Gastrocnemius medialis (tissue), 4 donors: ENCODE results near the gene ATP11A. TPM values are rescaled to one million over a fixed set of nuclear protein-coding genes. Genes with fewer than 3 reads are reported as not detected.
A peak's percentile ranks its signal among the peaks of the same experiment; 100 is the strongest.

Source experiments
- ATAC-seq, 2 donors: fragments of 150-250 bp; one replicate each; pipeline ENCODE4 v1.9.1; 2016
- DNase-seq, 2 donors: peaks; one replicate each; pipeline ENCODE4 v3.0.0-alpha.2; 2019
- H3K27ac ChIP-seq, 4 donors: fragments of 200-600 bp; sonication (generic); 1 replicate in 1 of 4; 2 replicates in 3 of 4; pipeline ENCODE4 v1.5.1; 2016 to 2018; ENCODE audit warnings: mild to moderate bottlenecking in 2 of 4, moderate library complexity in 1 of 4
- H3K27me3 ChIP-seq, 3 donors: fragments of 200-600 bp; sonication (generic) in 2 of 3; 1 replicate in 1 of 3; 2 replicates in 2 of 3; pipeline versions ENCODE4 v1.5.1 to v1.6.0; 2016 to 2019; ENCODE audit warnings: mild to moderate bottlenecking in 1 of 3, moderate library complexity in 1 of 3
- H3K36me3 ChIP-seq, 2 donors: fragments of 200-600 bp; sonication (generic) in 1 of 2; one replicate each; pipeline ENCODE4 v1.5.1; 2017 to 2018
- H3K4me1 ChIP-seq, 2 donors: fragments of 200-600 bp; sonication (generic) in 1 of 2; one replicate each; pipeline ENCODE4 v1.5.1; 2016 to 2017; ENCODE audit warnings: mild to moderate bottlenecking in 2 of 2
- H3K4me3 ChIP-seq, 4 donors: fragments of 200-600 bp; sonication (generic) in 3 of 4; 1 replicate in 1 of 4; 2 replicates in 3 of 4; pipeline ENCODE4 v1.5.1; 2016 to 2019; ENCODE audit warnings: mild to moderate bottlenecking in 2 of 4
- H3K9me3 ChIP-seq, 3 donors: fragments of 200-600 bp; sonication (generic) in 2 of 3; 1 replicate in 1 of 3; 2 replicates in 2 of 3; pipeline ENCODE4 v1.5.1; 2016 to 2019
- POLR2A ChIP-seq, 2 donors: fragments of 450-650 bp; IDR thresholded peaks; one replicate each; pipeline ENCODE4 v1.6.1; 2017; ENCODE audit warnings: antibody characterized with exemption in 2 of 2, mild to moderate bottlenecking in 2 of 2, moderate library complexity in 2 of 2
- in situ Hi-C, 4 donors: fragments of 200-750 bp; cut with MboI; loops; one replicate each; pipeline versions ENCODE4 v1.15.0 to v1.8.0; 2017; ENCODE audit warnings: low sequenced_read_pairs in 4 of 4
- intact Hi-C: fragments of 100-400 bp; cut with DNase I; formaldehyde crosslinking; loops from one replicate; pipeline ENCODE4 v1.15.1; 2023; ENCODE audit warnings: low total_unique reads
- total RNA-seq, 4 donors: library from RNA; depleted of rRNA; stranded (reverse); fragments of >200 nt; gene quantifications; one replicate each; pipeline versions ENCODE4 v1.1.0 to v1.2.3, GENCODE V29; 2016
- TF ChIP-seq, protein P1 (sequence below), 5 experiments: fragments of 450-650 bp in 3 of 5; fragments of 200-600 bp in 2 of 5; sonication (generic) in 2 of 5; IDR thresholded peaks in 4 of 5; conservative IDR thresholded peaks in 1 of 5; 1 replicate in 4 of 5; 2 replicates in 1 of 5; pipeline ENCODE4 v1.5.1; 2016 to 2019; ENCODE audit warnings: antibody characterized with exemption in 5 of 5, mild to moderate bottlenecking in 3 of 5, moderate library complexity in 3 of 5

The ATP11A gene
- total RNA-seq, 4 donors from 2014 or later, result 10.0 to 14.2 (median 12.6) TPM

DNA sequence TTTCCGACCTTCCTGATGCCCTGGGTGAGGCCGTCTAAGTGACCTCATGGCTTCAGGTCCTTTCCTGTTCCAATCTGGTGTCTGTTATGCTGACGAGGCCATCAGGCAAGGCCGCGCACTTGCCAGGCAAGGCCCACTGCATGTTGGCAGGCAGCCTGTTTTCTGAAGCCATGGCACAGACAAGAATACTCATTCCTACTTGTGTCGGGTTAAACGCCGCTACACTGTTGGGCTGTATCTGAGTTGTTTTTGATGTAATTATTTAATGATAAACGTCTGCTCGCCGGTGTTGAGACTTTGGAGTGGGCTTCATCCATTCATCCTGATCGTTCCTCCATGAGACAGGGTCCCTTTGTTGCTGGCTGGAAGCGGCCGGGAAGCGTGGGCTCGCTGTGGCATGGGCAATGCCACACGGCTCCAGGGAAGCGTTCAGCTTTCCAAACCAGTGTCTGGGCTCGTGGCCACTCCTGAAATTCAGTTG, 92.1 kb downstream of the ATP11A start:
- Histone ChIP-seq H3K27ac (peak overlapping the region; percentile 10 to 58 (median 38)), H3K9me3 (no peaks in the 10 kb centered on the region), H3K36me3 (peaks cover 0 to 7% of the 10 kb centered on the region in 2 donors), H3K4me1 (peaks cover 8 to 12% of the 10 kb centered on the region in 2 donors), H3K4me3 (no peak overlapping the region), H3K27me3 (no peaks in the 10 kb centered on the region)
- intact Hi-C loops, result no loop called here
- in situ Hi-C loops, result no loop called here
- DNase-seq (no peak), ATAC-seq (peak in 1 of 2 donors; percentile 62)
- TF ChIP-seq POLR2A (IDR thresholded peaks at IDR 0.05), result no peak
- TF ChIP-seq, protein P1, sequence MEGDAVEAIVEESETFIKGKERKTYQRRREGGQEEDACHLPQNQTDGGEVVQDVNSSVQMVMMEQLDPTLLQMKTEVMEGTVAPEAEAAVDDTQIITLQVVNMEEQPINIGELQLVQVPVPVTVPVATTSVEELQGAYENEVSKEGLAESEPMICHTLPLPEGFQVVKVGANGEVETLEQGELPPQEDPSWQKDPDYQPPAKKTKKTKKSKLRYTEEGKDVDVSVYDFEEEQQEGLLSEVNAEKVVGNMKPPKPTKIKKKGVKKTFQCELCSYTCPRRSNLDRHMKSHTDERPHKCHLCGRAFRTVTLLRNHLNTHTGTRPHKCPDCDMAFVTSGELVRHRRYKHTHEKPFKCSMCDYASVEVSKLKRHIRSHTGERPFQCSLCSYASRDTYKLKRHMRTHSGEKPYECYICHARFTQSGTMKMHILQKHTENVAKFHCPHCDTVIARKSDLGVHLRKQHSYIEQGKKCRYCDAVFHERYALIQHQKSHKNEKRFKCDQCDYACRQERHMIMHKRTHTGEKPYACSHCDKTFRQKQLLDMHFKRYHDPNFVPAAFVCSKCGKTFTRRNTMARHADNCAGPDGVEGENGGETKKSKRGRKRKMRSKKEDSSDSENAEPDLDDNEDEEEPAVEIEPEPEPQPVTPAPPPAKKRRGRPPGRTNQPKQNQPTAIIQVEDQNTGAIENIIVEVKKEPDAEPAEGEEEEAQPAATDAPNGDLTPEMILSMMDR (IDR thresholded peaks at IDR 0.05 in 4 of 5, conservative IDR thresholded peaks at IDR 0.05 in 1 of 5), result no peak

GRCh38 chr13:112782429-112783010, 92.7 kb downstream of the ATP11A start:
- no peak for DNase-seq
- TF ChIP-seq POLR2A (IDR thresholded peaks at IDR 0.05), result no peak
- TF ChIP-seq, protein P1 (IDR thresholded peaks at IDR 0.05 in 4 of 5, conservative IDR thresholded peaks at IDR 0.05 in 1 of 5), result no peak
- Histone ChIP-seq H3K9me3 (no peaks in the 10 kb centered on the region), H3K4me3 (no peak overlapping the region), H3K4me1 (peaks cover 8 to 12% of the 10 kb centered on the region in 2 donors), H3K27me3 (no peaks in the 10 kb centered on the region), H3K27ac (peak overlapping the region; percentile 21 to 58 (median 53)), H3K36me3 (peaks cover 0 to 7% of the 10 kb centered on the region in 2 donors)
- intact Hi-C loops (no loop called here), in situ Hi-C loops (no loop called here)
- ATAC-seq, result peak in 1 of 2 donors; percentile 28

- Histone ChIP-seq H3K4me3 (no peak overlapping the region), H3K4me1 (peaks cover 8 to 12% of the 10 kb centered on the region in 2 donors), H3K27me3 (no peaks in the 10 kb centered on the region), H3K27ac (peak overlapping the region; percentile 42 to 58 (median 53)), H3K36me3 (peaks cover 0 to 7% of the 10 kb centered on the region in 2 donors), H3K9me3 (no peaks in the 10 kb centered on the region)
- TF ChIP-seq, protein P1 (IDR thresholded peaks at IDR 0.05 in 4 of 5, conservative IDR thresholded peaks at IDR 0.05 in 1 of 5), result no peak
- no peak for TF ChIP-seq POLR2A (IDR thresholded peaks at IDR 0.05)
- in situ Hi-C loops, result no loop called here
- intact Hi-C loops, result no loop called here
- ATAC-seq (peak; percentile 30 to 58), DNase-seq (no peak)
Measured at GRCh38 chr13:112783135-112783977, 93.5 kb downstream of the ATP11A start.

DNA sequence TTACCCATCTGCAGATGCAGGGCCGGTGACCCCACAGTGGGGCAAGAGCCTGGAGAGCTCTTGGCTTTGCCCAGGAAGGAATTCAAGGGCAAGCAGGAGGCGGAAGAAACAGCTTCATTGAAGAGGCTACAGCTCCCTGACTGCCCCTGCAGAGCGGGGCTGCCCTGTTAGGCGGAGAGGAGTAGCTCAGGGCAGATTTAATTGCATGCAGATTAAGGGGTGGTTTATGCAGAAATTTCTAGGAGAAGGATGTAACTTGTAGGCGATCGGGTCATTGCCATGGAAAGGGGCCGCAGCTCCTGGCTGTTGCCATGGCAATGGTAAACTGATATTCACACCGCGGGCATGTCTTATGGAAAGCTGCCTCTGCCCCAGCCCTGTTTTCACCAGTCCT, 94.1 kb downstream of the ATP11A start:
- ATAC-seq (no peak), DNase-seq (no peak)
- in situ Hi-C loops (no loop called here), intact Hi-C loops (no loop called here)
- no peaks in the 10 kb centered on the region for H3K9me3 ChIP-seq
- H3K36me3 ChIP-seq, result peaks cover 0 to 7% of the 10 kb centered on the region in 2 donors
- H3K4me1 ChIP-seq, result peaks cover 8 to 12% of the 10 kb centered on the region in 2 donors
- H3K4me3 ChIP-seq, result no peak overlapping the region
- H3K27ac ChIP-seq, result peak overlapping the region in 2 of 4 donors; percentile 55 to 58
- no peaks in the 10 kb centered on the region for H3K27me3 ChIP-seq
- TF ChIP-seq POLR2A (IDR thresholded peaks at IDR 0.05), result no peak
- TF ChIP-seq, protein P1 (IDR thresholded peaks at IDR 0.05 in 4 of 5, conservative IDR thresholded peaks at IDR 0.05 in 1 of 5), result no peak
